ENCODE results near the gene TTYH3.

GRCh38 chr7:2667843-2668242, 36.1 kb downstream of the TTYH3 start:
- TF ChIP-seq EZH2 (IDR thresholded peaks at IDR 0.05) (no peak), POLR2AphosphoS5 (IDR thresholded peaks at IDR 0.05; ENCODE audit: borderline replicate concordance, low read depth, low read length) (no peak), FOXP2 (optimal IDR thresholded peaks at IDR 0.05; ENCODE audit: control extremely low read depth, extremely low read length, insufficient read depth) (no peak)

Data from SK-N-MC (cell line).